ENCODE data around the gene DNAJC4. TPM values are rescaled to one million over a fixed set of nuclear protein-coding genes. Genes with fewer than 3 reads are reported as not detected.
A peak's percentile ranks its signal among the peaks of the same experiment; 100 is the strongest.

Gene DNAJC4
- total RNA-seq, 2 donors from 2014 or later, result 55.8 to 63.8 TPM

DNA sequence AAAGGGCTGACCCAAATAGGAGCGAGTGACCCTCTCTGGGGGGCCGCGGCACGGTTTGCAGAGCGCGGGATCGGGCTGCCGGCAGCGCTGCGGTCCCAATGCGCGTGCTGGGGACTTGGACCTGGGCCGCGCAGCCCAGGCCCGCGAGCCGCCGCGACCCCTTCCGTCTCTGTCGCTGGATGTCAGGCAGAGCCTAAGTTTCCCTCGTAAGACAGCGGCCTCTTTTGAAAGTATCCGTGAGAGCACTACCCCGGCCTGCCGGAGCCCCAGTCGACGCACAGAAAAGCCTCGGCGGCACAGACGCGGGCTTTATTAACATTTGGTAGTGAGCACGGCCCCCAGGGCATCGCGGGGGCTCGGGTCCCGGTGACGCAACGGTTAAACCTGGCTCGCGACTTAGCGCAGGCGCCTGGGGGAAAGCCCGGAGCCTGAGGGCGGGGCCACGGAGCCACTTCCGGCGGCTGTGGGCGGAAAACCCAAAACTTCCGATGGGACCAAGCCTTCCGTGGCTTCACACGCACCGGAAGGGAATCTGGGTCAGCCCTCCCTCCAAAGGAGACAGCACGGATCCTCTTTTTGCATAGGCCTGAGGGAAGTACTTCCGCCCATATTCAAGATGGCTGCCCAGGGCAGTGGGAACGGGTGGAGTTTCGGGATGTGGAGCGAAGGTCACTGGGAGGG lies 39.3 kb downstream of the DNAJC4 start:
- peaks cover 8% of the 10 kb centered on the region for H3K4me1 ChIP-seq (replicated peaks)
- peak overlapping the region; percentile 94 to 96 for H3K27ac ChIP-seq
- no peaks in the 10 kb centered on the region for H3K9me3 ChIP-seq
- H3K27me3 ChIP-seq (replicated peaks; ENCODE audit: insufficient read depth), result no peaks in the 10 kb centered on the region
- TF ChIP-seq CTCF (IDR thresholded peaks at IDR 0.05) (peak in 3 of 4 experiments; percentile 13 to 33 (median 28)), POLR2A (IDR thresholded peaks at IDR 0.05) (peak; percentile 14), POLR2AphosphoS5 (IDR thresholded peaks at IDR 0.05) (peak; percentile 99)
- intact Hi-C loops (cut with DNase I), result no loop called here
- peak overlapping the region; percentile 64 to 69 for H3K4me3 ChIP-seq
- peak; percentile 99 for DNase-seq (ENCODE audit: low spot score)
- H3K36me3 ChIP-seq, result no peaks in the 10 kb centered on the region
- WGBS, result under 1% methylated on average over 46 of the region's 58 CpGs

DNA sequence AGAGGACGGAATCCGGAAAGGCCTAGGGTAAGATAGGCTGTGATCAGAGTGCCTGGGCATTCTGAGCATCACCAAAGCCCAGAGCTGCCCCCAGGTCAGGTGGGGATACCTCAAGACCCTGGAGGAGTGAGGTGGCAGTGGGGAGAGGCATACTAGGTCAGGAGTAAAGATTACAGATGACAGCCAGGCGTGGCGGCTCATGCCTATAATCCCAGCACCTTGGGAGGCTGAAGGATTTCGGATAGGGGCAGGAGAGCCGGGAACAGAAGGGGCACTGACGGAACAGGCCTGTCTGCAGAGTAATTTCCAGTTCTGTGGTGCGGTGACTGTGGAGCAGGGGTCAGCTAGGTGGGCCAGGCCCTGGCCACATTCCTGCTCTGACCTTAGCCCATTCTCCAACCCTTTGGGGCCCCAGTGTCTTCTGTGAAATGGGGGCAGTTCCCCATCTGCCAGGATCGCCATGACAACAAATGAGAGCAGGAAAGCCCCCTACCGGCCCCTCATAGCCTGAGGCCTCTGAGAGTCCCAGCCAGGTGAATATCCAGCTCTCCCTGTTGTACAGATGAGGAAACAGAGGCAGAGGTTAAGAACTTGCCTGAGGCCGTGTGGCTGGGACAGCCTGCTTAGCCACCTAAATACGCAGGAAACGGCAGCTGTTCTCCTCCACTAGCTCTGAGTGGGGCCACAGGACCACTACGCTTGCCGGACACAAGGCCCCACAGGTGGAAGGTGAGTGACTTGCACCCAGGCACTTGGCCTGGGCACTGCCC lies 44.9 kb downstream of the DNAJC4 start:
- H3K27me3 ChIP-seq (replicated peaks; ENCODE audit: insufficient read depth), result no peaks in the 10 kb centered on the region
- H3K4me1 ChIP-seq (replicated peaks), result no peaks in the 10 kb centered on the region
- intact Hi-C loops (cut with DNase I), result no loop called here
- no peaks in the 10 kb centered on the region for H3K9me3 ChIP-seq
- no peak overlapping the region for H3K27ac ChIP-seq
- H3K36me3 ChIP-seq, result no peaks in the 10 kb centered on the region
- 86% methylated on average over 15 of the region's 15 CpGs for WGBS
- TF ChIP-seq POLR2AphosphoS5 (IDR thresholded peaks at IDR 0.05), result no peak
- no peak for TF ChIP-seq CTCF (IDR thresholded peaks at IDR 0.05)
- no peak for TF ChIP-seq POLR2A (IDR thresholded peaks at IDR 0.05)
- no peak overlapping the region for H3K4me3 ChIP-seq
- DNase-seq (ENCODE audit: low spot score), result no peak

GRCh38 chr11:64275841-64276240 lies 45.5 kb downstream of the DNAJC4 start:
- intact Hi-C loops (cut with DNase I), result no loop called here
- Histone ChIP-seq H3K27ac (no peak overlapping the region), H3K27me3 (replicated peaks; ENCODE audit: insufficient read depth) (no peaks in the 10 kb centered on the region), H3K36me3 (no peaks in the 10 kb centered on the region), H3K4me1 (replicated peaks) (no peaks in the 10 kb centered on the region), H3K9me3 (no peaks in the 10 kb centered on the region), H3K4me3 (no peak overlapping the region)
- TF ChIP-seq CTCF (IDR thresholded peaks at IDR 0.05) (no peak), POLR2A (IDR thresholded peaks at IDR 0.05) (no peak), POLR2AphosphoS5 (IDR thresholded peaks at IDR 0.05) (no peak)
- 60% methylated on average over 2 of the region's 2 CpGs for WGBS
- no peak for DNase-seq (ENCODE audit: low spot score)

GRCh38 chr11:64276653-64277431 lies 46.5 kb downstream of the DNAJC4 start:
- Histone ChIP-seq H3K4me3 (no peak overlapping the region), H3K9me3 (no peaks in the 10 kb centered on the region), H3K4me1 (replicated peaks) (no peaks in the 10 kb centered on the region), H3K36me3 (no peaks in the 10 kb centered on the region), H3K27me3 (replicated peaks; ENCODE audit: insufficient read depth) (no peaks in the 10 kb centered on the region), H3K27ac (no peak overlapping the region)
- intact Hi-C loops (cut with DNase I), result no loop called here
- 61% methylated on average over 17 of the region's 17 CpGs for WGBS
- no peak for DNase-seq (ENCODE audit: low spot score)
- no peak for TF ChIP-seq CTCF (IDR thresholded peaks at IDR 0.05)
- TF ChIP-seq POLR2AphosphoS5 (IDR thresholded peaks at IDR 0.05), result no peak
- no peak for TF ChIP-seq POLR2A (IDR thresholded peaks at IDR 0.05)

Data from prostate gland (tissue), 2 donors.